HG03354 (cell line): Measurements from ENCODE around the gene SNAP23.

ENCODE experiments used
- ATAC-seq: cut with Tn5 transposase; IDR thresholded peaks from one replicate; pipeline ENCODE4 v1.9.1; 2021; ENCODE audit warnings: mild to moderate bottlenecking; ENCODE audit not compliant: unreplicated experiment, poor library complexity, severe bottlenecking

The SNAP23 gene

DNA sequence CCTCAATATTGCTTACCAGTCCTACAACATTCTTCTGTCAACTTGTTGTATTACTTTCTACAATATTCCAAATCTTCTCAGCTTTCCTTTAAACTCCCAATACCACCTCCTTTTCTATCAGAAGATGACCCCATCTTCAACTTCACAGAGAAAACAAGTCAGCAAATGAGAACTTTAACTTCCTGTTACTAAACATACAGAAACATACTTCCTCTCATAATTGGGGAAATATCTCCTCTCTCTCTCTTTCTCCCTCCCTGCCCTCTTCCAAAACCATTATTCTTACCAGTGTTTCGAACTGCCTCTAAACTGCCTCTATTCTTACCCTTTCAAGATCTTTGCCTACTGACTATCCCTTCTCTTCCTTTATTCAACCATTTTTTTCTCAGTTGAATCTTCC, 1.8 kb upstream of the SNAP23 start:
- ATAC-seq = no peak

DNA sequence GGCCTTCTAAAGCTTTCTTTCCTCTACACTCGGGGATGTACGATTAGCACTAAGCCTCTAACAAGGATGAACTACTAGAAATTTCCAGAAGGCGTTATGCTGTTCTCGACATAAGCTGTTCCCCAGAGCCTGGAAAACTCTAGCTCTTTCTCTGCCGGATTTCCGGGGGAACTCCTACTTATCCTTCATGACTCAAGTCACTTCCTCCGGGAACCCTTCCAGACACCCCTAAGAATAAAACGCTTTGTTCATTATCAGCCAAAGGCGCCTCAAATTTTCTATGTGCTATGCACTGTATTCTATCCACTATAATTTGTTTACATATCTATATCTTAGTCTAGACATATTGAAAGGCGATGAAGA, 455 bp upstream of the SNAP23 start:
- no peak for ATAC-seq

DNA sequence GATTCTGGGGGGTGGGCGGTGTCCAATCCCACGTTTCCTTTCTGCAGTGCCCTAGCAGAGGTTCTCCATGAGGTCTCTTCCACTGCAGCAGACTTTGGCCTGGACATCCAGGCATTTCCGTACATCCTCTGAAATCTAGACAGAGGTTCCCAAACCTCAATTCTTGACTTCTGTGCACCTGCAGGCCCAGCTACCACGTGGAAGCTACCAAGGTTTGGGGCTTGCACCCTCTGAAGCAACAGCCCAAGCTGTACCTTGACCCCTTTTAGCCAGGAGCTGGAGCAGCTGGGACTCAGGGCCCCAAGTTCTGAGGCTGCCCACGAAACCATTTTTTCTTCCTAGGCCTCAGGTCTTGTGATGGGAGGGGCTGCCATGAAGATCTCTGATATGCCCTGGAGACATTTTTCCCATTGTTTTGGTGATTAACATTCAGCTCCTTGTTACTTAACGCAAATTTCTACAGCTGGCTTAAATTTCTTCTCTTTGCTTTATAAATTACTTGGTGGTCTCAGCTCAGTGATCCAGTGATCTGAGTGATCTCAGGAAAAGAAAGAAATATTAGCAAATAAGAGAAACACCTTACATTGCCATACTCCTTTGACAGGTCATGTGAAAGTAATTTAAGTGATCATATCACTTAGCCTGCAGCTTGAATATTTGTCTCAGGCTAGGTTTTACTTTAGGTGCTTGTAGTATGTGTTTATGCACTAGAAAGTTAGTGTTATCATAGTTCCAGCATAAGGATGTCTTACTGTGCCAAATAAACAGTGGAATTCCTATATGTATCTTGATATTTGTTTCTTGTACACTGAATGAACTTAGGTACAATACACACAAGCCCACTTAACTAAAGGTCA, 3.0 kb downstream of the SNAP23 start:
- no peak for ATAC-seq

DNA sequence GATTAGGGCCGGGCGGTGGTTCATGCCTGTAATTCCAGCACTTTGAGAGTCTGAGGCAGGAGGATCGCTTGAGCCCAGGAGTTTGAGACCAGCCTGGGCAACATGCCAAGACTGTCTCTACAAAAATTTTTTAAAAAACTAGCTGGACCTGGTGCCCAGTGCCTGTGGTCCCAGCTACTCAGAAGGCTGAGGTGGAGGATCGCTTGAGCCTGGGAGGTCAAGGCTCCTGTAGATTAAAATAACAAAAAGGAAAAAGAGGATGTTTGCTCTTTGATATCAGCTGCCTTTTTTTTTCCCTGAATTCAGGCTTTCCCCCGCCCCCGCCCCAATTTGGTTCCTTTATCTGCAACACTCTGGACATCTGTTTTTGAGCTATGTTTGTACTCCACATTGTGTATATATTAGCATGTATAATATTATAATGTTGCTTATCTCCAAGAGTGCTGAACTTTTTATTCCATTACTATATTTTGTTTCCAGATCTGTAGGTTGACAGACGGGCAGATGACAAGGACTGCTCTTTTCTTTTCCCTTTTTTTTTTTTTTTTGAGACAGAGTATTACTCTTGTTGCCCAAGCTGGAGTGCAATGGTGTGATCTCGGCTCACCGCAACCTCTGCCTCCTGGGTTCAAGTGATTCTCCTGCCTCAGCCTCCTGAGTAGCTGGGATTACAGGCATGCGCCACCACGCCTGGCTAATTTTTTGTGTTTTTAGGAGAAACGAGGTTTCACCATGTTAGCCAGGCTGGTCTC, 4.6 kb downstream of the SNAP23 start:
- no peak for ATAC-seq

DNA sequence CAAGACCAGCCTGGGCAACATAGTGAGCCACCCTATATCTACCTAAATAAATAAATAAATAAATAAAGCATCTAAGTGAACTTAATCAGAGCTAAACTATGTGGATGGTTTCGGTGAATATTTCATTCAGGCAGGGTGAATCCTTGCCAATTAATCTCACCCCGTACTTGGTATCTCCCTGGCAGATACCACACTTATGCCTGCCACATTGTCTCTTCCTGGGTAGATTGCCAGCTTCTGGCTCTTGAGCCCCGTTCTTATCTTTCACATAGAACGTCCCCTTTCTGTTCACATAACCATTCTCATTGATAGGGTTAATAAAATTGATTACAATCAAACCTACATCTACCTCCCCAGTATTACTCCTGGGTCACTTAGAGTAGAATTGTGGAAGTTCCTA, 7.0 kb downstream of the SNAP23 start:
- ATAC-seq = no peak

DNA sequence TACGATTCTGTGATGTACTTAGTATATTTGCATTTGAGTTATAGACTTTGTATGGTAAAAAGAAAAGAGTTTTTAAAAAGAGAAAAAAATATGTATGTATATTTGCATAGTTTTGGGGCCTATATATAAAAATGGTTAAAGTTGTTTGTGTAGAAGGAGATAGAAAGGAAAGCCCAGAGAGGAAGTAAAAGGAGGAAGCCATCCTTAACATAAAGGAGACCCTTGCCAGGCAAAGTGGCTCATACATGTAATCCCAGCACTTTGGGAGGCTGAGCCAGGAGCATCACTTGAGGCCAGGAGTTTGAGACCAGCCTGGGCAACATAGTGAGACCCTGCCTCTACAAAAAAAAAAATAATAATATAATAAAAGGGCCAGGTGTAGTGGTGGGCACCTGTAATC, 8.4 kb downstream of the SNAP23 start:
- ATAC-seq = no peak

DNA sequence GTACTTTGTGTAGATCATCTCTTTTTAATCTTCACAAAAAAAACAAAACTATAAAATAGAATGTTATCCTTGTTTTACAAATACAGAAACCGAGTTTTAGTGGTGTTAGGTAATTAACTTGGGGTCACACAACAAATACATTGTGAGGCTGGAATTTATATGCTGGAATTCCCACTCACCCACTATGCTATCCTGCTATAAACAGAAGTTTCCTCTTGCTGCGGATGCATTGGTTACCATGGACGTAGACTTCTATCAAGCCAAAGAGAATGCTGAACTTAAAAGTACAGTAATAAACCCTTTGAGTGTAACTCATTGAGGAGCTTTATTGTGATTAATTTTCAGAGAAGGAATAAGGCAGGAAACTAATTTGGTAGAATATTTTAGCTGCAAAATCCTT, 9.2 kb downstream of the SNAP23 start:
- no peak for ATAC-seq

DNA sequence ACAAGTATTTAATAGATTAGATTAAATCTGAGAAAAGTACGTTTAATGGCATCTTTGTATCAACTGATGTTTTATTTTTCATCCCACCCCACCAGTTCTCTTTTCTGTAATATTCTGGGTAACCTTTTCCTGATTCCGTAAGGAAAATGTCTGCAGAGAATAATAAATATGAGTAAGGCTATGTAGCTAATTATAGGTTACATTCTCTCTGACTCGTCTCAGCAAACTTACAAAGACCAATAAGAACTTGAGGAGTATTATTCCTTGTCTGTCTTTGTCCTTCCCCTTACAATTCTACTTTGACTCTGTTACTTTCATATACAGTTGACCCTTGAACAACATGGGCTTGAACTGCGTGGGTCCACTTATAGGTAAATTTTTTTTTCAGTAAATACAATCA, 12.1 kb downstream of the SNAP23 start:
- ATAC-seq = no peak

DNA sequence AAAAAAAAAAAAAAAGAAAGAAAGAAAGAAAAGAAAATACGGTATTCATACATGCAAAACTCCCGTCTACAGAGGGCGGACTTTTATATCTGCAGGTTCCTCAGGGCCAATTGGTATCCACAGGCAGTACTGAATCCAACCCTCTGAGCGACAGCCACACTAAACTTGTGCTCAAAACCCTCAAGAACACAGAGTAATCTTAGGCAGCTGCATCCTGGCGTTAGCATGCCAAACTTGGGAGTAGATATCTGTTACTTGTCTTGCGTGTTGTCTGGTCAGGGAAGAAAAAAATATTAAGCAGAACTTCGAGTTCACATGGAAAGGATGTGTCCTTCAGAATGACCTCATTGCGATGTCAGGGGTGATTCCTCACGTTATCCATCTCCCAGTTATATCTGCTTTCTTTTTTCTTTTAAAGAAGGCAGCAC, 12.8 kb downstream of the SNAP23 start:
- ATAC-seq = no peak

DNA sequence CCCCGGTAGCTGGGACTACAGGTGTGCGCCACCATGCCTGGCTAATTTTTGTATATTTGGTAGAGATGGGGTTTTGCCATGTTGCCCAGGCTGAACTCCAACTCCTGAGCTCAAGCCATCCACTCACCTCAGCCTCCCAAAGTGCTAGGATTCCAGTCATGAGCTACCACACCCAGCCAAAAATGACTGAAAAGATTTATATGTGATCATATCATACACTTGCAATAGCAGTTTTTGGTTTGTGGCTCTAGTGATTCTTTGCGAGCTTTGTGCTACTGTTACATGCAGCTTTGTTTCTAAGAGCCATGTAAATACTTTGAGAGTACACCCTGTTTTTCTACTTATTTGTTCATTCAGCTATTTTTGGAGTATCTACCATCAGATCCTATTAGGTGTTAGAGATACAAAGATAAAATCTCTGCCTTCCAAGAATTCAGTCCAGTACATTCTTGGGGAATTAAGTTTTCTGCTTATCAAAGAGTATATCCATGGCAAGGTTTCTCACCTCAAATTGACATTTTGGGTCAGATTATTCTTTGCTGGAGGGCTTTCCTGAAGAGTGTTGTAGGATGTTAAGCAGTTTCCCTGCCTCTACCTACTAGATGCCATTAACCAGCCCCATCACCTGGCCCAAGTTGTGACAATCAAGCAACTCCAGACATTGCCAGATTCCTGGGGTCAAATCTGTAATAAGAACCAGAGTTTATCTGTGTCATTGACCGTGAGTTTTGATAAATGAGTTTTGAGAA, 15.0 kb downstream of the SNAP23 start:
- no peak for ATAC-seq

DNA sequence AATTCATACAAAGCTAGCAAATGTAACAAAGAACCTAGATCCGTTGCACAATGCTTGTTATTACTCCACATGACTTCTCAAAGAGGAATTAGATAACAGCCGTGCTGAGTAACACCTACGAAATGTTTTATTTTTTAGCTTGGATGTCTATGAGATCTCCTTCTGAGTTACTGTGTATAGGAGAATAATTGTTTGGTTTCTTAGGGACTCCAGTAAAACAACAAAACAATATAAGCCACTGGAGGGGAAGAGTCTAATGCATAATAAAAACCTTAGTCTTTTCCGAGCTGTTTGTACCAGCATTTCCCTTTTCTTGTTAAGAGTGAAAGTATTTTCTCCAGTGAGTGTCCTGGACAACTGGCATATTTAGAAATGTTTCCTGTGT, 15.6 kb downstream of the SNAP23 start:
- no peak for ATAC-seq

DNA sequence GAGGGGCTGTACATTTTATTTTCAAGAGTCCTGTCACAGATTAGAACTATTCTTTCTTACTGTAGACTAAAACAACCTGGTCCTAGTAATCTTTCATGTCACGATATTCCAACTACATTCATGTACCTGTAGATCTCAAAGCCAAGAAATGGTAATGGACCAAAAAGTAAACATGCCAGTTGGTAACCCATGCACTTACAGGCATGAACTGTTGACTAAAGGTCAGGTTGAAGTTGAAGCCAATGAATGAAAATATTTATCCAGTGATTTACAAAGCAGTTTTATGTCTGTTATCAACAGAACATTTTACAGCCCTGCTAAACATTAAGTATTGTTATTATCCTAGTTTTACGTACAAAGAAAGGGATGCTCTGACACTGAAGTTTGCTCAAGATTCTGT, 27.9 kb downstream of the SNAP23 start:
- no peak for ATAC-seq

DNA sequence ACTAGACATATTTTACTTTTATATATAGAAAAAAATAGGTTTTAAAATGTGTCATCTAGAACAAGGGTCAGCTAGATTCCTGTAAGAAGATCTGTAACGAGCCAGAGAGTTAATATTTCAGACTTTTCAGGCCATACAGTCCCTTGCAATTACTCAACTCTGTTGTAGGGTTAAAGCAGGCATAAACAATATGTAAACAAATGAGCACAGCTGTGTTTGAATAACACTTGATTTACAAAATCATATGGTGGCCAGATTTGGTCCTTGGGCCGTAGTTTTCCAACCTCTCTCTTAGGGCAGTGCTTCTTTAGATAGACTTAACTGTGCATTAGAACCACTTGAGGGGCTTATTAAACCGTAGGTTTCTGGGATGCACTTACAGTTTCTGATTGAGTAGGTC, 33.5 kb downstream of the SNAP23 start:
- ATAC-seq = no peak

DNA sequence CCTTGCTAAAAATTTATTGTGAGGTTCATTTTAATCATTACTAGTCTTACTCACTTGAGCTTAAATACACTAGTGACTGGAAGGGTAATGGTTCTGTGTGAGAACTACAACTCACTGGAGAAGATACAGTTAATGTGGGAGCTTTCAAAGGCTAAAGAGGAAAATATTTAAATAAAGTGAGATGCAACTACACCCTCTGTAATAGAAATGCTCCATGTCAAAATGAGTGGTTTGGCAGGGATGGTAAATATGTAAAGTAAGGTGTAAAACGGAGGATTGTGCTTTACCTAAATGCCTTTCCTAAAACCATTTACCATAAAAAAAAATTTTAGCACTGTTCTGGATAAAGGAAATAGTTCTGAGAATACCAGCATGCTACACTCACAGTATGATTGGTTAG, 37.8 kb downstream of the SNAP23 start:
- ATAC-seq = no peak

DNA sequence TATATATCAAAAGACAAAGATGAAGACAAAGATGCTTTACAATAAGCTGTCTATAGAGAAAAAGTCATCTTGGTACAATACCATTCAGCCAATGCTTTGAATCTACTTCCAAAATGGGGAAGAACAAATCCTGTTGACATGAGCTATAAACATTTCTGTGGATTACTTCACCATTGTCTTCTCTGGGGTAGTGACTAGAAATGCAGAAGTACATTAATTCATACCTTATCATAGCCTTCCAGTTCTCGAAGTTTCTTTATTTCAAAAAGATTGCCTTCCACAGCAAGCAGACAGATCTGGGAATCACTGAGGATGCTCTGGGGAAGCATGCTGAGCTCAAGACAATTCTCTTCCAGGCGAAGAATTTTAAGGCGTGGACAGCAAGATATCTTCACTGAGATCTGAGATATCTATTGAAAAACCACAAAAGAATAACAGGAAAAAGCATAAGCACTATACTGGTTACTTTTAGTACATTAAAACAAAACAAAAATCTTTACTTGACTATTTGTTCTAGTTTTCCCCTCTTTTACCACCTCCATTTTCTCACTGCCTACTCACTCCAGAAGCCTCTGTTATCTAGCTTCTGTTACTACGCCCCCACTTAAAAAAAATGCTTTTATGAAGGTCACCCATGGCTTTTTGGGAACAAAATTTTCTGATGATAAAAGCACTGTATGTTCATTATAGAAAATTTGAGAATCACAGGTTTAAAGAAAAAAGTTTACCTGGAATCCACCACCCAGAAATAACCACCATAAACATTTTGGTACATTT, 49.6 kb downstream of the SNAP23 start:
- ATAC-seq = no peak

DNA sequence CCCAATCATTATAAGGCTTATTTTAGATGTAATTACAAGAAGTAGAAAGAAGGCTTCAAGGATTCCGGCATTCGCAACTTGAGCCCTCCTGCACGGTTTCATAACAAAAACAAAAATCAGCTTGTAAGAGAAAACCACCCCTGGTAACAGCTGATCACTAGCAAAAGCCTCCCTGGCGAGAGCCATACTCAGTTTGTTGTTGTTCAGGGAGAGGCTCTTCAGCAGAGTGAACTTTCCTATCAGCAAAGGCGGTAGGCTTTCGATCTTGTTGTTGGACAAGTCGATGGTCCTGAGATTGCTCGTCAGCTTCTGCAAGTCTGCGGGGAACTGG, 52.4 kb downstream of the SNAP23 start:
- ATAC-seq = peak; percentile 14

DNA sequence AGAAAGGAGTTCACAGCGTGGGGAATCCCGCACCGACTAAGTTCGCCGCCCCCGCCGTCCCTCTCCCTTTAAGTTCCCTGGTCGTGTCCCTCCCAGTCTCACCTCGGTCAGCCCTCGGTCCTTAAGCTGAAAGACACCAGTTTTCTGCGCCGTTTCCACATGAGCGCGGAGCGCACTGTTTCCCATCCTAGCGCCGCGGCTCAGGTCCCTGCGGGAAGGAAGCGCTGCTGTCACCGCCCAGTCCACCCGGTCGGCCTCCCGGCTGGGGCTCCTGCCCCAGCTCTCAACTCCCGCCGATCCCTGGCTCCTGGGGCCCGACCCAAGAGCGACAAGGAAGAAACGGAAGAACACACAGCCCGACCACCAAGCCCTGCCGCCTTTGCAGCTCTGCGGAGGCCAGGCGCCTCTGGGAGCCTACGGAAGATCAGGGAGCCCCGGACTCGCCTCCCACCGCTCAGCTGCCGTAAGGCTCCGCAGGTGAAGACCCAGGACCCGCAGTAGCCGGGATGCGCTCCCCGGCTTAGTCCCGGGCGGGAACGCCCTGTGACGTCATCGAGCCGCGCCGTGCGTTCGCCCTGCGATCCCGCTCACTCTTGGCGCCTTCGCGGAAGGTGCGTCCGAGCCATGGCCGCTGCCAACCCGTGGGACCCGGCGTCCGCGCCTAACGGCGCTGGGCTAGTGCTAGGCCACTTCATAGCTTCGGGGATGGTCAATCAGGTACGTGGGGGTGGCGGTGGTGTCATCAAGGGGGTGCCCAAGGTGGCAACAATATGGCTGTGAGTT, 53.0 kb downstream of the SNAP23 start, which contains the start of the genes HAUS2 and LRRC57:
TSS of gene HAUS2 (plus strand) at position 590 of the 783 bp plus-strand sequence. CDS start at position 625, 35 bp downstream.
TSS of gene LRRC57 (minus strand) at position 545 of the 783 bp plus-strand sequence. CDS start at position 186, 359 bp downstream.
- peak; percentile 81 for ATAC-seq

DNA sequence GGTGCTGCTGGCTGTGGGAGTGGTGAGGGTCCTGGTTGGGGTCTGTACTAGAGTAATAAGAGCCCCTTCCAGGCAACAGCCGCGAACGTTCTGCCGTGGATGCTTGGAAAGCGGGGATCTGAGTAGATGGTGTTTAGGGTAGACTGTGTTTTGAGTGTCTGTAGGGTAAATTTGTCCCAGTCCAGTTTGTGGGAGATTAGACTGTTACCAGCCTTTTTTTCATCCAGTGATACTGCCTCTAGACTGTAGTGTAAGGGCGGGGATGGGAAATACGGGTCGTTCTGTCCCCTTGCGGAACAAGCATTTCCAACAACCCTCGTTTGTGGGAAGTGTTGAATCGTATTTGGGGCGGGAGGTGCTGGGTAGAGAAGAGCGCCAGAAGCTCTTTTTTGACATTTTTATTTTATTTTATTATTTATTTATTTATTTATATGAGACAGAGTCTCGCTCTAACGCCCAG, 53.6 kb downstream of the SNAP23 start:
- peak; percentile 49 for ATAC-seq
